LNCAP (cell line): ENCODE data around the gene MYCT1.

Experiments used
- TF ChIP-seq, protein P1 (sequence below): fragments of 450-650 bp; IDR thresholded peaks from 2 replicates; pipeline ENCODE4 v1.5.1; 2017; ENCODE audit warnings: mild to moderate bottlenecking

The MYCT1 gene, protein sequence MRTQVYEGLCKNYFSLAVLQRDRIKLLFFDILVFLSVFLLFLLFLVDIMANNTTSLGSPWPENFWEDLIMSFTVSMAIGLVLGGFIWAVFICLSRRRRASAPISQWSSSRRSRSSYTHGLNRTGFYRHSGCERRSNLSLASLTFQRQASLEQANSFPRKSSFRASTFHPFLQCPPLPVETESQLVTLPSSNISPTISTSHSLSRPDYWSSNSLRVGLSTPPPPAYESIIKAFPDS

DNA sequence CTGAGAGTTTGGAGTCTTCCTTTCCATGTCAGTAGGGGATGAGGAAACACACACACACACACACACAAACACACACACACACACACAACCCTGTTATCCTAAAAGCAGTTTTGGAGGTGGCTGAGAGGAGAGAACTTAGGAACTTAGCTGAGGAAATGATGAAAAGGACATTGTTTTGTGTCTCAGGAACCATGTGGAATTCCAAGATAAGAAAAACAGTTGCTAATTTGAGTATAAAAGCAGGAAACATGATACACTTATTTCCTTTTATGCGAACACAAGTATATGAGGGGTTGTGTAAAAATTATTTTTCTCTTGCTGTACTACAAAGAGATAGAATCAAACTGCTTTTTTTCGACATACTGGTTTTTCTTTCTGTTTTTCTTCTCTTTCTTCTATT is at the start of gene MYCT1:
MYCT1 (plus strand) TSS at position 264 of the 400 bp plus-strand sequence; CDS start at position 270, 6 bp downstream.
- TF ChIP-seq, protein P1, sequence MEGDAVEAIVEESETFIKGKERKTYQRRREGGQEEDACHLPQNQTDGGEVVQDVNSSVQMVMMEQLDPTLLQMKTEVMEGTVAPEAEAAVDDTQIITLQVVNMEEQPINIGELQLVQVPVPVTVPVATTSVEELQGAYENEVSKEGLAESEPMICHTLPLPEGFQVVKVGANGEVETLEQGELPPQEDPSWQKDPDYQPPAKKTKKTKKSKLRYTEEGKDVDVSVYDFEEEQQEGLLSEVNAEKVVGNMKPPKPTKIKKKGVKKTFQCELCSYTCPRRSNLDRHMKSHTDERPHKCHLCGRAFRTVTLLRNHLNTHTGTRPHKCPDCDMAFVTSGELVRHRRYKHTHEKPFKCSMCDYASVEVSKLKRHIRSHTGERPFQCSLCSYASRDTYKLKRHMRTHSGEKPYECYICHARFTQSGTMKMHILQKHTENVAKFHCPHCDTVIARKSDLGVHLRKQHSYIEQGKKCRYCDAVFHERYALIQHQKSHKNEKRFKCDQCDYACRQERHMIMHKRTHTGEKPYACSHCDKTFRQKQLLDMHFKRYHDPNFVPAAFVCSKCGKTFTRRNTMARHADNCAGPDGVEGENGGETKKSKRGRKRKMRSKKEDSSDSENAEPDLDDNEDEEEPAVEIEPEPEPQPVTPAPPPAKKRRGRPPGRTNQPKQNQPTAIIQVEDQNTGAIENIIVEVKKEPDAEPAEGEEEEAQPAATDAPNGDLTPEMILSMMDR = no peak

DNA sequence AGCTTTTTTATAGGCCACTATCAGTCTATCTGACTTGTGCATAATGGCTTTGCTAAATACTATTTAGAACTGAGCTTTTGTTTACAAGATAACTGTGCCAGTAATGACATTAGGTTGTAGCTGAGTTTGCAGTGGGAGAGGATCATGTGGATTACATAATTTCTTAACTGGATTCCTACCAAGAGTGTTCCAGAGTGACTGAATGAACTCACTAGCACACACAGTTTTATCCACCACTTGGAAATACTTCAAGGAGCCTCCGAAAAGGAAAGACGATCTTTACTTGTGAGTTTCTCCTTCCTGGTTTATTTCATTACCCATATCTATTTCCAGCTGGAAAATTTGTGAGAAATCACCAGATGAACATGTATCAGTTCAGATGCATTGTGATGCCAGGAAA is 49.6 kb upstream of the MYCT1 start:
- TF ChIP-seq, protein P1 = no peak

DNA sequence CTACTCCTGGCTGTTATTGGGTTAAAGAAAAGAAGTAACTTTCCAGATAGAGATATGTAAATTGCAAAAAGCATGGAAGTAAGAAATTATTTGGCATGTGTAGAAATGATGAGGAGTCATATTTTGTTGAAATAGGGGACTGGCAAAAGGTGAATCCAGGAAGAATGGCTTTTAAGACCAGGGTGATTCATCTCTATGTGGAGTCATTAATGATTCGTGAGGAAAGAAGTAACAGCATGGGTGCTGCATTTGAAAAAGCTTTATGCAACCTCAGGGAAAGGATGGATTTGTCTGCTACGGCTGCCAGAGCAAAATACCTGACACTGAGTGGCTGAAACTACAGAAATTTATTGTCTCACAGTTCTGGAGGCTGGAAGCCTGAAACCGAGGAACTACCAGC is 45.7 kb upstream of the MYCT1 start:
- TF ChIP-seq, protein P1 = no peak

DNA sequence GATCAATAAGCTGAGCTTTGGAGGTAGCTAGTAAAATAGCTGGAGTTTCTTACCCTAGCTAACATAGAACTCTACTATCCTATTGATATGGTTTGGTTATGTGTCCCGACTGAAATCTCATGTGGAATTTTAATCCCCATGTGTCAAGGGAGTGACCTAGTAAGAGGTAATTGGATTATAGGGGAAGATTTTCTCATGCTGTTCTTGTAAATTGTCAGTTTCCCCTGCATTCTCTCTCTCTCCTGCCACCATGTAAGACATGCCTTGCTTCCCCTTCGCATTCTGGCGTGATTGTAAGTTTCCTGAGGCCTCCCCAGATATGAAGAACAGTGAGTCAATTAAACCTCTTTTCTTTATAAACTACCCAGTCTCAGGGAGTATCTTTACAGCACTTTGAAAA is 35.9 kb upstream of the MYCT1 start:
- TF ChIP-seq, protein P1 = no peak

DNA sequence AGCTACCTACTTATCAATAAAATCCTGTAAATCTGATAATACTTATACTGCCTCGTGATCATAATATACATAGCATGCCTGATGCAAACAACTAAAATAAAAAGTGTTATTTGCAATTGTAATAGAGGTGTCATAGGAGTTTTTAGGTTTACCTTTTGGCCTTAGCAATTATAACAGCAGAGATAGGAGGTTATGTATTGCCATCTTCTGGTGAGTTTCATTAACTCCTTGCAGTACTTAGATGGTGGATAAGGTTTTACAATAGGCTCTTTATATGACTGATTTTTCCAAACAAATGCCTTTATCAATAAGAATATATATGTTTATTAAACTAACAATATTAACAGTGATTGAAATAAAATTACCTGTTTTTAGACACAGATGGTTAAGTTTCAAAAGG is 27.8 kb upstream of the MYCT1 start:
- TF ChIP-seq, protein P1 = no peak; the same call in 1 of the 2 replicates

DNA sequence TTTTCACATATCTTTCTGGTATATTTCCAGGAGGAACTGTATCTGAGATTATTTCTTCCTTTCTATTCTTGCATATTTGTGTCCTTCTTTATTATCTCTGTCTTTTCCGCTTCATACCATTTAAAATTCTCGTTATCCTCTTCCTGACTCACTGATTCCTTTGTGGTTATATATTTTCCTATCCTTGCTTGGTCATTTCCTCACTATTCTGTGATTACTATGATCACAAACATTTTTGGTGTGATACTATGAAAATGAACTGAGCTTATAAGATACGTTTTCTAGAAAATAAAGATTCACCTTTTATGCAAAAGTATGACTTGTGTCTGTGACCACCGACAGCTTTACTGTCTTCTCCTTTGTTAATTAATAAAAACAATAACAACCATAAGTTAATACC is 26.5 kb upstream of the MYCT1 start:
- TF ChIP-seq, protein P1 = no peak

DNA sequence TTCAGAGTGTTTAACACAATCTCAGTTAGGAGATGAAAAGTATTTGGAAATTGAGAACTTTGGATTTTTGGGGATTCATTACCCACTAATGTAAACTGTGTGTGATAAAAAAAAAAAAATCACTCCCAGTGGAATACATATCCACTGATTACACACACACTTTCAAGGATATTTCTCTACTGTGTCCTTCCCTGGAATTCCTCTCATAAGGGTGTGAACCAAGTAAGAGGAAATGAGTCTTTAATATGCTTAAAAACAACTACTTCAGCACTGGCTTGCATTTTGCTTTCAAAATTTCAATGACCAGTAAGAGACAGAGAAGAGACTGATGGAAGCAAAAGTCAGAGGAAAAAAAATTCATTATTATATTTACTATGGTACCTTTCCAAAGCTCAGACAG is 24.5 kb upstream of the MYCT1 start:
- TF ChIP-seq, protein P1 = no peak

DNA sequence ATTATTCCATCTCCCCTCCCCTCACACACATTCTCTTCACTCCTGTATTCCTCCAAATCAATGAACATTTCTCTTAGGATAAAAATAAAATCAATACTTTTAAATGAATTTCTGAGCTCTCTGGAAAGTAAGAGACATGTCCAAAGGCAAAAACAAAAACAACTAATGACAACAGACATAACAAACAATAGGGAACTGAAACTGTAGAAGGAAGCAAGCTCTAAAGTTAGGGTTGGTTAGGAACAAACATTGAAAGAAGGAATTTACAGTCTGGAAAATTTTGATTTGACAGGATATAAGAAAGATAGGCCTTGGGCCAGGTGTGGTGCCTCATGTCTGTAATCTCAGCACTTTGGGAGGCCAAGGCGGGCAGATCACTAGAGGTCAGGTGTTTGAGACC is 17.5 kb upstream of the MYCT1 start:
- TF ChIP-seq, protein P1 = no peak
